HG03060 (cell line): ENCODE results near the gene CENPP.
"Not testable (repeated sequence)": the region's sequence is repeated elsewhere in the genome, so short reads cannot be mapped to it uniquely, and the experiment has no call there.

ENCODE experiments used
- ATAC-seq: cut with Tn5 transposase; IDR thresholded peaks from one replicate; pipeline ENCODE4 v1.9.1; 2021; ENCODE audit warnings: low read depth, moderate number of reproducible peaks; ENCODE audit not compliant: unreplicated experiment

The CENPP gene

GRCh38 chr9:92571871-92572270, 246.1 kb downstream of the CENPP start:
- not testable (repeated sequence) for ATAC-seq

DNA sequence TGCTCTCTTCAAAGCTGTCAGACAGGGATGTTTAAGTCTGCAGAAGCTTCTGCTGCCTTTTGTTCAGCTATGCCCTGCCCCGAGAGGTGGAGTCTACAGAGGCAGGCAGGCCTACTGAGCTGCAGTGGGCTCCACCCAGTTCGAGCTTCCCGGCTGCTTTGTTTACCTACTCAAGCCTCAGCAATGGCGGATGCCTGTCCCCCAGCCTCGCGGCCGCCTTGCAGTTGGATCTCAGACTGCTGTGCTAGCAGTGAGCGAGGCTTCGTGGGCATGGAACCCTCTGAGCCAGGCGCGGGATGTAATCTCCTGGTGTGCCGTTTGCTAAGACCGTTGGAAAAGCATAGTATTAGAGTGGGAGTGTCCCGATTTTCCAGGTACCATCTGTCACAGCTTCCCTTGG, 247.9 kb downstream of the CENPP start:
- not testable (repeated sequence) for ATAC-seq

DNA sequence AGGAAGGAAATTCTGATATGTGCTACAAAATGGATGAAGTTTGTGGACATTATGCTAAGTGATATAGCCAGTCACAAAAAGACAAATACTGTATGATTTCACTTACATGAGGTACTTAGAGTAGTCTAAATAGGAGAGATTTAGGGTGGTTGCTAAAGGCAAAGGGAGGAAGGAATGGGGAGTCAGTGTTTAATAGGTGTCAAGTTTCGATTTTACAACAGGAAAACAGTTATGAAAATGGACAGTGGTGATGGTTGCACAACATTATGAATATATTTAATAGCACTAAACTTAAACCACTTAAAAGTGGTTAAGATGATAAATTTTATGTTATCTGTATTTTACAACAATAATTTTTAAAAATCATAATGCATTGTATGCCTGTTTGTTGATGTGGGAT, 250.4 kb downstream of the CENPP start:
- no peak for ATAC-seq

- ATAC-seq = no peak
Observed at GRCh38 chr9:92589923-92590322, 264.2 kb downstream of the CENPP start.

DNA sequence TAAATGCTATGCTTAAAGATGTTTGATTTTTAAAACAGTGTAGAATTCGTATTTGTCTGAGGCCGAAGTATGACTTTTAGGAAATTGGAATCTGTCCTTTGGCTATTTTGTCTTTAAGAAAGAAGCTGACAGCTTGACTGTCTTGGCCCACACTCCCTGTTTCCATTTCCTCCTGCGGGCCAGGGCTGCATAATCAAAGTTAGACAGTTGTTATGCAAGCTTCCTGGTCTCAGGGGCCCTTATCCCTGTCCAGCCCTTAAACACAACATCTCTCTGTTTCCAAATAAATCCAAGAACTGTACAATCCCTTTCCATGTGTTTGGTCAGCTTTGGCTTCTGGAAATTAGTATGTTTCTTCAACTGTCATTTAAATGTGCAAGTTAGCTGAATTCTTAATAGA, 264.6 kb downstream of the CENPP start:
- no peak for ATAC-seq

- ATAC-seq = no peak
Observed at GRCh38 chr9:92592537-92592936, 266.8 kb downstream of the CENPP start.

DNA sequence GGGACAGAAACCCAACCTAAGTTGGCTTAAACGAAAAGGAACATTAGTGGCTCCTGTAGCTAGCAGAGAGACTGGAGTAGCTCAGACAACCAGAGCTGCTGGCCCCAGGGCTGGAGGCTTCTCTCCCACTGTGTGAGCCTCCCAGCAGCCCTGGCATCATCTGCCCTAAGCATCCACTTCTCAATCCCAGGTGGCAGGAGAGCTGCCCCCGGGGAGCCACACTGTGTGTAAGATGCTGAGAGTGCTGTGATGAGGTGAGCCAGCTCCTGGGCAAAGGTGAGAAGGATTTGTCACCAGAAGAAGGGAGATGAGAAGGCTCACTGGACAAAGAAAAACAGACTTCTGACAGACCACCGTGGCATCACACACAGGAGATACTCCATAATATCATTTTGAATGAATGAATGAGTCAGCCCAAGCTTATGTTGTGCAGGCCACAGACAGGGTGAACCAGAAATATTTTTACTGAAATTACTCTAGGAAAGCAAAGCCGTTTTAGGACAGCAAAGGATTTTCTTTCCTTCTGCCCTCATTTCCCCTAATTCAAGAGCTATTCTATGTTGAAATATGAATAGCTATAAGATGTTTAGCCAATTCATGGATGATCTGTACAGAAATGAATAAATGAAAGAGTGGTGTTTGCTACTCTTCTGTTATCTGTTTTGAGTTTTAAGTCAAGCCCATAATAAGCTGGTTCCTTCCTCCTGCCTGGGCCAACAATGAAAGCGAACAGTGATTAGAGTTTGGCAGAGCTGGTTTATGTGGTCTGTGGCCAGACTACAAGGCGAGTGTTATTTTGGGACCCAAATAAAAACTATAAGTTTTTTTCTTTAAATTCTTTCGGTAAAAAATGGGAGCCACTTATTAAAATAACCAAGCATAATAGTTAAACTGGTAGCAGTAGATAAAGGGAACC, 267.5 kb downstream of the CENPP start:
- ATAC-seq = no peak

DNA sequence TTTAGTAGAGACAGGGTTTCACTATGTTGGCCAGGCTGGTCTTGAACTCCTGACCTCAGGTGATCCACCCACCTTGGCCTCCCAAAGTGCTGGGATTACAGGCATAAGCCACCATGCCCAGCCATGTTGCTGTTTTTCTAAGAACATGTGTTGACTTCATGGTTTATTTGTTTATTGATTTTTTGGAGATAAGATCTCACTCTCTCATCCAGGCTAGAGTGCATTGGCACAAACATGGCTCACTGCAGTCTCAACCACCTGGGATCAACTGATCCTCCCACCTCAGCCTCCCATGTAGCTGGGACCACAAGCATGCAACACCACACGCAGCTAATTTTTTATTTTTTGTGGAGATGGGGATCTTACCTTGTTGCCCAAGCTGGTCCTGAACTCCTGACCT, 269.3 kb downstream of the CENPP start:
- not testable (repeated sequence) for ATAC-seq

DNA sequence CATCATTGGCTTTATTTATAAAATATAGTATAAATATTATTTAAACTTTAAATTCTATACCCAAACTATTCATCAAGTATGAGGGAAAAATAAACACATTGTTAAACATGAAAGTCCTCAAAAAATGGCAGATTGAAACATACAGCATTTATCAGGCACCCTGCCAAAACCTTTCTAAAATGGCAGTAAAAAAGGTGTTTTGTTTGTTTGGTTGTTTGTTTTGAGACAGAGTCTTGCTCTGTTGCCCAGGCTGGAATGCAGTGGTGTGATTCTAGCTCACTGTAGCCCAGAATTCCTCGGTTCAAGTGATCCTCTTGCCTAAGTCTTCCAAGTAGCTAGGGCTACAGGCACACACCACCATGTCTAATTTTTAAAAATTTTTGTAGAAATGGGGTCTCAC, 270.2 kb downstream of the CENPP start:
- no peak for ATAC-seq

DNA sequence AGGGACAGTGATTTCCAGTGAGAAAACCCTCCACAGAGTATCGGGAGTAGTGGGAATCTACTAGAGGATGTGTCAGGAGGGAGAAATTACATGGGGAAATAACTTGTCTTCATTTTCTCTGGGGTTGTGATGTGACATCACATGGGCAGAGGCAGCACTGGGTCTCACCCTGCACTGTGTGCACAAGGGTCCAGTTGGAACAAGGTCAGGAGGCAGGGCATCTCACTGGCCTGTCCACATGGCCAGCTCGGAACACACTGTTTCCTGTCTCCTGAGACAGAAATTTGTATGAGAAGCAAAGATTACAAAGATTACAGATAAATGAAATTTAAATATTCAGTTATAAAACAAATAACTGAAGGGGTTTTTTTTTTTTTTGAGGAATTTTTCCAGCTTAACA, 272.6 kb downstream of the CENPP start:
- no peak for ATAC-seq

- ATAC-seq = no peak
Observed at GRCh38 chr9:92599938-92600461, 274.2 kb downstream of the CENPP start.

DNA sequence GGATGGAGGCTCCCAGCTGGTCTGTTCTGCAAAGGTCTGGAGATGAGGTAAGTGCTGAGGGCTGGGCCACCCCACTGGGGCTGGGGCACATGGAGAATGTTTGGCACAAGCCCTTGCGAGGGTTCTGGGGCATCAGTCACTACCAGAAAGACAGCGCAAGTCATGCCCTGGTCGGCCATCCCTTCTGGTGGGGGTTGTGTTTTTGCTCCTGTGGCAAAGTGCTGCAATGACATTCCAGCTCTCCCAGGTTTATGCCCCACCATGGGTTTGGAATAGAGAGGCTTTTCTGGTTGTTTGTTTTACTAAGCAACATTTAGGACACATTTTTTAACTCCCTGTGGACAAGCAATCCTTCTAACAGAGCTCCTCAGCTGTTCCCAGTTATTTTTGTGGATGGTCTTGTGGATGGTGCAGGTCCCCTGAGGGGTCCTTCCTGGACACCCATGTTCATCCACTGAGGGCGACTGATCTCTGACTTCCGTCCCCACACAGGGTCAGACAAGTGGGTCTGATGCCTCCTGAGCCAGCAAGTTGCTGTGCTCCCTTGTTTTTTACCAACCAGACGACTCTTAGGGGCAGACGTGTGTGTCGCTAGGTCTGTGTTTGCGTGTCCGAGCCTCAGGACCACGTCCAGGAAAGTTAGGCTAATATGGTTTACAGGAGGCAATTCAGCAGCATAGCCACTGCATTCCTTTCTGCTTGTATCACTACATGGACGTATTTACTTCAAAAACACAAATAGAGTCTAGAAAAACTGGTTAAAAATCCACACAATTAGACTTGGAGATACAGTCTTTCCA, 274.9 kb downstream of the CENPP start:
- no peak for ATAC-seq

DNA sequence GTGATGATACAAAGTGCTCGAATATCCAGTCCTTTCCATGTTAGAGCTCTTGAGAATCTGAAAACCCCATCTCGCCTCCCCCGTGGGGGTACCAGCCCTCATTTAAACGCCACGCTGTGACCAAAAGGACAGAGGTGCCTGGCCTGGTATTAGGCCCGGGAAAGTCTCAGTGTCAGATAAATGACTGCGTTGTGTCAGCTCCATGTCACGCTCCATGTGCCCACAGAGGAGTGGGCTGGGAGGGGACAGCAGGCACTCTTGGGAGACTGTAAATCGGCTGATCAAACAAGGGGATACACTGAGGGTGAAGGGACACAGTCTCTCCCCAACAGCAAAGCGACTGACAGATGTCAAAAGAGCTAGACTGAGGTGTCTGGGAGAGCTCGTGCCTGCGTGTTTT, 275.7 kb downstream of the CENPP start:
- no peak for ATAC-seq

- ATAC-seq = no peak
Observed at GRCh38 chr9:92602413-92602812, 276.7 kb downstream of the CENPP start.

DNA sequence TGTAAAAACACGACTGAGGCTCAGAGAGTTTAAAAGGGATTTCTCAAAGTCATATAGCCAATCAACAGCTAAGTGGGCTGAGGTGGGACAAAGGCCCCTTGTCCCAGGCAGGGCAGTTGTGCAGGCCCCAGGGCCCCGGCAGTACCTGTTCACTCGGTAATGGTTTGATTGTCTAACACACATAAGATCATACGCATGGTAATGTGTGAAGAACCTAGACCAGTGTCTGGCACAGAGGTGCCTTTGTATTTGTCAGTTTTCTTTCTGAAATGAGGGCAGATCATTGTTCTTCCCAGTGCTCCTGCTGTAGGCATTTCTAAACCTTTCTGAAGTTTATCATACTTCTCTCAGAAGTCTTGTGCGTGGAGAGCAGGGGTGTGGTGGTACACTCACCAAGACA, 277.3 kb downstream of the CENPP start:
- ATAC-seq = no peak

- ATAC-seq = no peak
Observed at GRCh38 chr9:92603990-92604389, 278.2 kb downstream of the CENPP start.

DNA sequence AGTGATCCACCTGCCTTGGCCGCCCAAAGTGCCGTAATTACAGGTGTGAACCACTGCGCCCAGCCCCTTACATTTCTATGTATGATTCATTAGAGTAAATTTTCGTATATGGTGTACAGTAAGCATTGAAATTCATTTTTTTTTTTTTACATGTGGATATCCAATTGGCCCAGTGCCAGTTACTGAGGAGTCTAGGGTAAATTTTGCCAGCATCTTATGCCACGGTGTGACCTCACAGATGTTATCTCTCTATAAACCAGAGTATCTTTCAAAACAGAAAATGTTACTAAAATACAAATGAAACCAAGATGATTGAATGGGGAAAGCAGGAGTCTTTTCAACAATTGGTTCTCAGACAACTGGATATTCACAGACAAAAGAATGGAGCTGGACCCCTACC, 279.5 kb downstream of the CENPP start:
- no peak for ATAC-seq

GRCh38 chr9:92607088-92607487, 281.3 kb downstream of the CENPP start:
- ATAC-seq = no peak

GRCh38 chr9:92607773-92608172, 282.0 kb downstream of the CENPP start:
- ATAC-seq = no peak

- no peak for ATAC-seq
Observed at GRCh38 chr9:92608241-92608908, 282.6 kb downstream of the CENPP start.

DNA sequence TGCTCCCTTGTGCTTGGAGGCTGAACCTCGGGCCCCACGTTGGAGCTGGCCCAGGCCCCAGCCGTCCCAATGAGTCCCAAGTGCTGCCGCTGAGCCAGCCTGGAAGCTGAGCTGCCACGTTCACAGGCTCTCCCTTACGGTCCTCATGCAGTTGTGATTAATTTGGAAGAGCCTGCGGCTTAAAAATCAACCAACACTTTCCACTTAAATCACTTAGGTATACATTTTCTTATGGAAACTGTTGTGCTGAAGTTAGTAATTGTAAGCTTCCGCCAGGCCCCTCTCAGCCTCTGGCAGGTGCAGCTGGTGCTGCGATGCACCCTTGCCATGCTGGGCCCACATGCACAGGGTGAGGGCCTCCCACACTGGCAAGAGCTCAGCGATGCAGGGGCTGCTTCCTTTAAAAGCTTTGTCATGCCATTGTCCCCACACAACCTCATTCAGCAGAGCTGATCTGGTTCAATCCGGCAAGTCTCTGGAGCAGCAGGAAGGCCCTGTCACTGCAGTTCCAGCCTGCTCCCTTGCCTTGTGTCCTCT, 283.2 kb downstream of the CENPP start:
- ATAC-seq = no peak
